NCI-H2029 (cell line): ENCODE results near the gene ADH7.

Source experiments
- DNase-seq: peaks from one replicate; lab custom pipeline; 2025; lab: John Stamatoyannopoulos, UW

The ADH7 gene

GRCh38 chr4:99435154-99435553 lies at the start of gene ADH7:
TSS of gene ADH7 (minus strand) at chr4:99435342. CDS start at chr4:99435233, 109 bp downstream.
- DNase-seq: no peak

GRCh38 chr4:99483636-99484035 lies 48.5 kb upstream of the ADH7 start:
- no peak for DNase-seq

GRCh38 chr4:99473131-99473530 lies 38.0 kb upstream of the ADH7 start:
- no peak for DNase-seq

- no peak for DNase-seq
Observed at GRCh38 chr4:99471896-99472295, 36.8 kb upstream of the ADH7 start.

GRCh38 chr4:99471349-99471748 lies 36.2 kb upstream of the ADH7 start:
- no peak for DNase-seq

- DNase-seq: no peak
Observed at GRCh38 chr4:99468889-99469288, 33.7 kb upstream of the ADH7 start.

- no peak for DNase-seq
Observed at GRCh38 chr4:99467887-99468286, 32.7 kb upstream of the ADH7 start.

- no peak for DNase-seq
Observed at GRCh38 chr4:99463566-99463965, 28.4 kb upstream of the ADH7 start.

- DNase-seq: no peak
Observed at GRCh38 chr4:99462875-99463464, 27.8 kb upstream of the ADH7 start.

GRCh38 chr4:99461623-99462401 lies 26.7 kb upstream of the ADH7 start:
- no peak for DNase-seq

GRCh38 chr4:99459546-99460042 lies 24.5 kb upstream of the ADH7 start:
- DNase-seq: no peak

GRCh38 chr4:99458911-99459447 lies 23.8 kb upstream of the ADH7 start:
- no peak for DNase-seq

- DNase-seq: no peak
Observed at GRCh38 chr4:99457676-99458075, 22.5 kb upstream of the ADH7 start.

- no peak for DNase-seq
Observed at GRCh38 chr4:99457270-99457669, 22.1 kb upstream of the ADH7 start.

GRCh38 chr4:99447513-99447912 lies 12.4 kb upstream of the ADH7 start:
- DNase-seq: no peak

- DNase-seq: no peak
Observed at GRCh38 chr4:99447079-99447478, 11.9 kb upstream of the ADH7 start.

- DNase-seq: no peak
Observed at GRCh38 chr4:99438405-99438780, 3.3 kb upstream of the ADH7 start.

GRCh38 chr4:99437723-99438404 lies 2.7 kb upstream of the ADH7 start:
- DNase-seq: no peak

GRCh38 chr4:99436976-99437722 lies 2.0 kb upstream of the ADH7 start:
- DNase-seq: no peak

- no peak for DNase-seq
Observed at GRCh38 chr4:99436462-99436861, 1.3 kb upstream of the ADH7 start.

GRCh38 chr4:99430106-99430505 lies 5.0 kb downstream of the ADH7 start:
- DNase-seq: no peak

GRCh38 chr4:99417125-99417524 lies 18.0 kb downstream of the ADH7 start:
- no peak for DNase-seq
